Ovary (tissue), 3 donors: ENCODE measurements around the gene PACSIN2.

Experiments used
- CTCF ChIP-seq, 3 donors: fragments of 450-650 bp in 2 of 3; fragments of 200-600 bp in 1 of 3; IDR thresholded peaks; one replicate each; pipeline versions ENCODE4 v1.5.1 to v1.8.0; 2016 to 2022; ENCODE audit warnings: antibody characterized with exemption in 3 of 3, mild to moderate bottlenecking in 1 of 3
- POLR2A ChIP-seq: fragments of 450-650 bp; IDR thresholded peaks from one replicate; pipeline ENCODE4 v1.6.1; 2017; ENCODE audit warnings: antibody characterized with exemption, mild to moderate bottlenecking, moderate library complexity
- donor health status: DM: no; HTN: no; CAD: no.

DNA sequence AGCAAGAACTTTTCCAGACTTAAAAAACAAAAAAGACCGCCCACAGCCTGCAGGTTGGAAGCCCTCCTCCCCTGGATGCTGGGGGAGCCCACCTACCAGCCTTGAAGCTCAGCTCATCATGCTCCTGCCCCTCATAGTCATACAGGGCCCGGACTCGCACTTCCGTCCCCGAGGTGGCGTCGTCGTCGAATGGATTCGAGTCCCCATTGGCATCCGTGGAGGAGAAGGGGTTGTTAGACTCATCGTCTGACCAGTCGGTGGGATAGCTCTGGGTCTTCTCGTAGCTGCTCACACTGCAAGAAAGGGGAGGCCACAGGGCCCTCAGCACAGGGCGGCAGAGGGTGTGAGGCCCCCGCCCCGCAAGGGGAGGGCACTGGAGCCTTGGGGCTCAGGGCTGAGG lies 138.9 kb downstream of the PACSIN2 start:
- TF ChIP-seq POLR2A = no peak
- TF ChIP-seq CTCF (IDR thresholded peaks at IDR 0.05) = no peak
